Activated gamma-delta T cell treated with anti-CD3 and anti-CD28 coated beads, Interleukin-2, amount 50 U/mL, for 16 hours (primary cell): ENCODE data around the gene CALB2.

Experiments used
- DNase-seq: peaks from one replicate; pipeline ENCODE4 v3.0.0-alpha.2; 2020; ENCODE audit warnings: low read depth

Gene CALB2

GRCh38 chr16:71426069-71426879, 67.8 kb downstream of the CALB2 start:
- DNase-seq: no peak

GRCh38 chr16:71426880-71427615, 68.5 kb downstream of the CALB2 start:
- DNase-seq: no peak

GRCh38 chr16:71428385-71428784, 69.9 kb downstream of the CALB2 start:
- DNase-seq: no peak

- DNase-seq: no peak
Measured at GRCh38 chr16:71428883-71429282, 70.4 kb downstream of the CALB2 start.

- no peak for DNase-seq
Measured at GRCh38 chr16:71429581-71429980, 71.1 kb downstream of the CALB2 start.

GRCh38 chr16:71430744-71431143, 72.2 kb downstream of the CALB2 start:
- no peak for DNase-seq

GRCh38 chr16:71431176-71431575, 72.7 kb downstream of the CALB2 start:
- DNase-seq: no peak

- DNase-seq: no peak
Measured at GRCh38 chr16:71431991-71432390, 73.5 kb downstream of the CALB2 start.

- DNase-seq: no peak
Measured at GRCh38 chr16:71432906-71433305, 74.4 kb downstream of the CALB2 start.

GRCh38 chr16:71436473-71436872, 78.0 kb downstream of the CALB2 start:
- DNase-seq: no peak

GRCh38 chr16:71439523-71439922, 81.0 kb downstream of the CALB2 start:
- DNase-seq: no peak
